HG02870 (cell line): ENCODE measurements around the gene ANKRD13B.
"Not testable (repeated sequence)": the region's sequence is repeated elsewhere in the genome, so short reads cannot be mapped to it uniquely, and the experiment has no call there.

ENCODE experiments used
- ATAC-seq: cut with Tn5 transposase; IDR thresholded peaks from one replicate; pipeline ENCODE4 v1.9.1; 2021; ENCODE audit warnings: mild to moderate bottlenecking, moderate library complexity; ENCODE audit not compliant: unreplicated experiment

ANKRD13B gene

GRCh38 chr17:29592850-29593551 lies at the start of gene ANKRD13B:
Gene ANKRD13B, plus strand, starts transcription at chr17:29593132. Its CDS starts 490 bp downstream, at chr17:29593622.
- no peak for ATAC-seq

GRCh38 chr17:29544066-29544465 lies 48.9 kb upstream of the ANKRD13B start:
- no peak for ATAC-seq

- ATAC-seq: no peak
These were observed 46.8 kb upstream of the ANKRD13B start for GRCh38 chr17:29546085-29546484.

- no peak for ATAC-seq
These were observed 46.1 kb upstream of the ANKRD13B start for GRCh38 chr17:29546830-29547229.

GRCh38 chr17:29549177-29549923 lies 43.6 kb upstream of the ANKRD13B start:
- ATAC-seq: no peak

GRCh38 chr17:29555840-29556239 lies 37.1 kb upstream of the ANKRD13B start:
- ATAC-seq: no peak

- no peak for ATAC-seq
These were observed 35.7 kb upstream of the ANKRD13B start for GRCh38 chr17:29557085-29557738.

- ATAC-seq: no peak
These were observed 35.2 kb upstream of the ANKRD13B start for GRCh38 chr17:29557739-29558116.

GRCh38 chr17:29558139-29558538 lies 34.8 kb upstream of the ANKRD13B start:
- ATAC-seq: not testable (repeated sequence)

GRCh38 chr17:29559640-29560039 lies 33.3 kb upstream of the ANKRD13B start:
- ATAC-seq: no peak

- no peak for ATAC-seq
These were observed 32.6 kb upstream of the ANKRD13B start for GRCh38 chr17:29560316-29560715.

- ATAC-seq: no peak
These were observed 31.1 kb upstream of the ANKRD13B start for GRCh38 chr17:29561554-29562517.

GRCh38 chr17:29562615-29563014 lies 30.3 kb upstream of the ANKRD13B start:
- ATAC-seq: no peak

- ATAC-seq: no peak
These were observed 29.1 kb upstream of the ANKRD13B start for GRCh38 chr17:29563816-29564215.

GRCh38 chr17:29565643-29566472 lies 27.1 kb upstream of the ANKRD13B start:
- ATAC-seq: no peak

GRCh38 chr17:29566473-29567303 lies 26.2 kb upstream of the ANKRD13B start, which contains the start of gene ABHD15:
Gene ABHD15, minus strand, starts transcription at chr17:29567037. Its CDS starts 71 bp downstream, at chr17:29566966.
- no peak for ATAC-seq

GRCh38 chr17:29567304-29567553 lies 25.7 kb upstream of the ANKRD13B start:
- no peak for ATAC-seq

GRCh38 chr17:29567554-29568330 lies 25.2 kb upstream of the ANKRD13B start:
- ATAC-seq: peak; percentile 37
